Right lobe of liver (tissue), 6 donors: ENCODE data around the gene TM9SF2. TPM values are rescaled to one million over a fixed set of nuclear protein-coding genes. Genes with fewer than 3 reads are reported as not detected.
A peak's percentile ranks its signal among the peaks of the same experiment; 100 is the strongest.

Experiments used
- ATAC-seq, 4 donors: fragments of 200-7000 bp; cut with Tn5 transposase; one replicate each; pipeline ENCODE4 v1.9.1; 2020; ENCODE audit warnings: mild to moderate bottlenecking in 4 of 4, moderate library complexity in 4 of 4
- DNase-seq, 3 donors: peaks; one replicate each; pipeline ENCODE4 v3.0.0-alpha.2; 2020
- H3K27ac ChIP-seq, 3 donors: fragments of 200-600 bp; one replicate each; pipeline ENCODE4 v1.8.0; 2022
- H3K27me3 ChIP-seq, 2 donors: fragments of 200-600 bp; one replicate each; pipeline ENCODE4 v1.8.0; 2022
- H3K36me3 ChIP-seq, 4 donors: fragments of 200-600 bp; sonication (generic) in 1 of 4; one replicate each; pipeline versions ENCODE4 v1.5.1 to v1.8.0; 2017 to 2022; ENCODE audit warnings: control low read depth in 1 of 4
- H3K4me1 ChIP-seq, 4 donors: fragments of 200-600 bp; sonication (generic) in 1 of 4; one replicate each; pipeline versions ENCODE4 v1.5.1 to v1.8.0; 2017 to 2022; ENCODE audit warnings: control low read depth in 1 of 4
- H3K4me3 ChIP-seq, 3 donors: fragments of 200-600 bp; one replicate each; pipeline ENCODE4 v1.8.0; 2022
- H3K9me3 ChIP-seq, 4 donors: fragments of 200-600 bp; sonication (generic) in 1 of 4; one replicate each; pipeline versions ENCODE4 v1.5.1 to v1.8.0; 2017 to 2022; ENCODE audit warnings: control low read depth in 1 of 4
- POLR2A ChIP-seq: fragments of 450-650 bp; IDR thresholded peaks from one replicate; pipeline ENCODE4 v1.6.1; 2017; ENCODE audit warnings: antibody characterized with exemption, mild to moderate bottlenecking
- WGBS: methylation state at CpG from one replicate; pipeline ENCODE4 v1.1.6; 2018; ENCODE audit warnings: low coverage, low lambda C conversion rate; ENCODE audit not compliant: insufficient coverage; ENCODE audit errors: missing lambda C conversion rate; 5-methylcytosine and 5-hydroxymethylcytosine counted together
- intact Hi-C, 2 donors: fragments of 100-400 bp; cut with DNase I; formaldehyde crosslinking; loops; one replicate each; pipeline versions ENCODE4 v1.11.2 to v1.14.1; 2022
- total RNA-seq, 6 experiments: library from RNA; depleted of rRNA in 2 of 6; stranded (reverse); fragments of >200 nt in 2 of 6; fragmentation: NEBNext Ultra II Directional in 3 of 6; extraction: Animal tissue kit (Norgen Biotek cat#: 25700) in 3 of 6; gene quantifications; one replicate each; pipeline versions ENCODE4 v1.1.0 to v1.2.4, GENCODE V29; 2016 to 2023
- TF ChIP-seq, protein P1 (sequence below), 4 donors: fragments of 200-600 bp in 3 of 4; fragments of 450-650 bp in 1 of 4; IDR thresholded peaks; one replicate each; pipeline versions ENCODE4 v1.5.1 to v1.8.0; 2016 to 2022; ENCODE audit warnings: antibody characterized with exemption in 4 of 4, mild to moderate bottlenecking in 2 of 4
- donor health status: DM: no; HTN: yes; CAD: no.
- donor health status: DM: no; HTN: no; CAD: no.
- donor health status: DM: no; HTN: no; CAD: no.
- donor health status: DM: no; HTN: yes; CAD: no.
- donor health status: DM: no; HTN: yes; CAD: no.

Gene TM9SF2
- total RNA-seq, 6 experiments from 2014 or later, result 83.6 to 102 (median 92.2) TPM

DNA sequence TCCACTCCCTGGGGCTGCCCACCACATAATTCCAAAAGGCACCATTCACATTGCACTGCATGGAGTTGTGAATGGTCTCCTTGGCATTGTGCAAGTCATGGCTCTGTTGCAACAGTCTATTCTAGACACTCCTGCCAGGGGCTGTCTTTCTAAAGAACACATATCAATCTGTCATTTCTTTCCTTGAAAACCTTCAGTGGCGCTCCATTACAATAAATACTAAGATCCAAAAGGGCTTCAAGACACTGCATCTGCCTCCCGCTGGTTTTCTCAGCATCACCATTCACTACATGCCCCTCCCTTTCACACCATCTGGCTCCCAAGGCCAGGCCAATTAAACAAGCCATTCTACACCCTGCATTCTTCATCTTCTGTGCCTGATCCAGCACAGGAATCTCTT is 32.2 kb upstream of the TM9SF2 start:
- TF ChIP-seq, protein P1, sequence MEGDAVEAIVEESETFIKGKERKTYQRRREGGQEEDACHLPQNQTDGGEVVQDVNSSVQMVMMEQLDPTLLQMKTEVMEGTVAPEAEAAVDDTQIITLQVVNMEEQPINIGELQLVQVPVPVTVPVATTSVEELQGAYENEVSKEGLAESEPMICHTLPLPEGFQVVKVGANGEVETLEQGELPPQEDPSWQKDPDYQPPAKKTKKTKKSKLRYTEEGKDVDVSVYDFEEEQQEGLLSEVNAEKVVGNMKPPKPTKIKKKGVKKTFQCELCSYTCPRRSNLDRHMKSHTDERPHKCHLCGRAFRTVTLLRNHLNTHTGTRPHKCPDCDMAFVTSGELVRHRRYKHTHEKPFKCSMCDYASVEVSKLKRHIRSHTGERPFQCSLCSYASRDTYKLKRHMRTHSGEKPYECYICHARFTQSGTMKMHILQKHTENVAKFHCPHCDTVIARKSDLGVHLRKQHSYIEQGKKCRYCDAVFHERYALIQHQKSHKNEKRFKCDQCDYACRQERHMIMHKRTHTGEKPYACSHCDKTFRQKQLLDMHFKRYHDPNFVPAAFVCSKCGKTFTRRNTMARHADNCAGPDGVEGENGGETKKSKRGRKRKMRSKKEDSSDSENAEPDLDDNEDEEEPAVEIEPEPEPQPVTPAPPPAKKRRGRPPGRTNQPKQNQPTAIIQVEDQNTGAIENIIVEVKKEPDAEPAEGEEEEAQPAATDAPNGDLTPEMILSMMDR (IDR thresholded peaks at IDR 0.05), result no peak
- no peak for TF ChIP-seq POLR2A
- no peaks in the 10 kb centered on the region for H3K36me3 ChIP-seq
- H3K9me3 ChIP-seq, result no peaks in the 10 kb centered on the region
- H3K4me3 ChIP-seq, result no peak overlapping the region
- intact Hi-C loops, result no loop called here
- DNase-seq (no peak), ATAC-seq (peak in 1 of 4 donors; percentile 15)
- H3K27ac ChIP-seq, result no peak overlapping the region
- WGBS, result 43% methylated on average over 2 of the region's 2 CpGs
- H3K27me3 ChIP-seq, result no peaks in the 10 kb centered on the region
- no peaks in the 10 kb centered on the region for H3K4me1 ChIP-seq

GRCh38 chr13:99470027-99470426 is 31.2 kb upstream of the TM9SF2 start:
- Histone ChIP-seq H3K9me3 (no peaks in the 10 kb centered on the region), H3K36me3 (no peaks in the 10 kb centered on the region), H3K4me1 (no peaks in the 10 kb centered on the region), H3K27ac (no peak overlapping the region), H3K4me3 (no peak overlapping the region), H3K27me3 (no peaks in the 10 kb centered on the region)
- 66% methylated on average over 6 of the region's 6 CpGs for WGBS
- no peak for ATAC-seq
- intact Hi-C loops, result no loop called here
- TF ChIP-seq, protein P1 (IDR thresholded peaks at IDR 0.05), result no peak
- TF ChIP-seq POLR2A, result no peak
- no peak for DNase-seq

- H3K27me3 ChIP-seq, result no peaks in the 10 kb centered on the region
- no peak for TF ChIP-seq POLR2A
- TF ChIP-seq, protein P1 (IDR thresholded peaks at IDR 0.05), result no peak
- no peak overlapping the region for H3K27ac ChIP-seq
- no peaks in the 10 kb centered on the region for H3K36me3 ChIP-seq
- intact Hi-C loops, result no loop called here
- no peak overlapping the region for H3K4me3 ChIP-seq
- H3K4me1 ChIP-seq, result no peaks in the 10 kb centered on the region
- WGBS, result 40% methylated on average over 3 of the region's 3 CpGs
- ATAC-seq (no peak), DNase-seq (no peak)
- no peaks in the 10 kb centered on the region for H3K9me3 ChIP-seq
Observed at GRCh38 chr13:99471221-99472121, 29.8 kb upstream of the TM9SF2 start.

DNA sequence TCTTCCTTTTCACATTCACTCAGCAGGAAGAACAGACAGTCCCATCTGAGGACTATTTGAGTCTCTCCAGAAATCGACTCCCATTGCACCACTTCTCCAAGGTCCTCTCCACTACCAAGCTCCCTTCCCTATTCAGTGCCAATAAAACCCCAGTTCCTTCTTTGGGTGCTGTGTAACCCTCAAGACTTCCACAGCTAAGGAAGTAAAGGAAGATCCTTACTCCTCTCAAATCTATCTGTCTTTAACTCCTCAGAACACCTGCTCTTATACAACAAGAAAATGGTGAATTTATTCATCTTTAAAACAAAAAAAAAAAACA is 29.2 kb upstream of the TM9SF2 start:
- intact Hi-C loops, result no loop called here
- H3K4me3 ChIP-seq, result no peak overlapping the region
- no peaks in the 10 kb centered on the region for H3K9me3 ChIP-seq
- no peak for TF ChIP-seq POLR2A
- TF ChIP-seq, protein P1 (IDR thresholded peaks at IDR 0.05), result no peak
- H3K27me3 ChIP-seq, result no peaks in the 10 kb centered on the region
- no peaks in the 10 kb centered on the region for H3K4me1 ChIP-seq
- peak in 1 of 4 donors; percentile 37 for ATAC-seq
- DNase-seq, result no peak
- WGBS, result 86% methylated on average over 1 of the region's 1 CpG
- no peaks in the 10 kb centered on the region for H3K36me3 ChIP-seq
- H3K27ac ChIP-seq, result no peak overlapping the region
